Lung (tissue), 13 donors: ENCODE measurements around the gene TSPEAR. TPM values are rescaled to one million over a fixed set of nuclear protein-coding genes. Genes with fewer than 3 reads are reported as not detected.
A peak's percentile ranks its signal among the peaks of the same experiment; 100 is the strongest.

Source experiments
- ATAC-seq: fragments of 200-7000 bp; cut with Tn5 transposase; one replicate; pipeline ENCODE4 v1.9.1; 2020; ENCODE audit warnings: moderate number of reproducible peaks; ENCODE audit not compliant: insufficient read depth, low FRiP score
- DNase-seq, 3 donors: peaks; one replicate each; pipeline ENCODE4 v3.0.0-alpha.2; 2013 to 2017
- H3K27ac ChIP-seq, 2 donors: one replicate each; pipeline ENCODE4 v1.5.1; 2013; ENCODE audit warnings: mild to moderate bottlenecking in 2 of 2, moderate library complexity in 2 of 2, control low read depth in 1 of 2, inconsistent platforms in 1 of 2, low read depth in 1 of 2, low read length in 1 of 2
- H3K27me3 ChIP-seq, 3 donors: one replicate each; pipeline ENCODE4 v1.5.1; 2013; ENCODE audit warnings: low read length in 2 of 3; ENCODE audit not compliant: control insufficient read depth in 3 of 3, insufficient read depth in 3 of 3
- H3K36me3 ChIP-seq, 4 donors: one replicate each; pipeline ENCODE4 v1.5.1; 2013; ENCODE audit warnings: low read length in 4 of 4, mild to moderate bottlenecking in 1 of 4, moderate library complexity in 1 of 4; ENCODE audit not compliant: control insufficient read depth in 4 of 4, insufficient read depth in 4 of 4
- H3K4me1 ChIP-seq, 5 donors: one replicate each; pipeline ENCODE4 v1.5.1; 2013; ENCODE audit warnings: low read length in 5 of 5, mild to moderate bottlenecking in 2 of 5, moderate library complexity in 1 of 5; ENCODE audit not compliant: control insufficient read depth in 5 of 5, insufficient read depth in 5 of 5
- H3K4me3 ChIP-seq: one replicate; pipeline ENCODE4 v1.5.1; 2013; ENCODE audit warnings: mild to moderate bottlenecking, control low read depth, moderate library complexity
- H3K9ac ChIP-seq, 2 donors: one replicate each; pipeline ENCODE4 v1.5.1; 2013; ENCODE audit warnings: low read length in 2 of 2, control low read depth in 1 of 2; ENCODE audit not compliant: insufficient read depth in 1 of 2
- H3K9me3 ChIP-seq, 4 donors: one replicate each; pipeline ENCODE4 v1.5.1; 2013; ENCODE audit warnings: low read length in 3 of 4, mild to moderate bottlenecking in 1 of 4, moderate library complexity in 1 of 4; ENCODE audit not compliant: control insufficient read depth in 4 of 4, insufficient read depth in 3 of 4
- CTCF ChIP-seq: IDR thresholded peaks from 2 replicates; pipeline ENCODE4 v1.5.1; 2012; ENCODE audit warnings: mild to moderate bottlenecking; ENCODE audit errors: control extremely low read depth, extremely low read depth
- WGBS, 2 donors: extraction: QIAGEN DNeasy Blood & Tissue Kit; methylation state at CpG; one replicate each; pipeline ENCODE4 v1.1.7; 2013; 5-methylcytosine and 5-hydroxymethylcytosine counted together
- polyA plus RNA-seq, 2 donors: library from polyadenylated mRNA; stranded (reverse); fragments of 200-250 nt; gene quantifications; one replicate each; pipeline ENCODE4 v1.2.1, GENCODE V29; 2013
- small RNA-seq: library from RNA; depleted of rRNA; stranded (forward); fragments of <200 nt; gene quantifications from one replicate; pipeline ENCODE3, GENCODE V24; 2014; ENCODE audit warnings: low replicate concordance
- total RNA-seq, 2 donors: library from RNA; depleted of rRNA in 1 of 2; stranded (reverse); fragments of >200 nt in 1 of 2; gene quantifications; one replicate each; pipeline ENCODE4 v1.2.1, GENCODE V29; 2014 to 2021
- donor health status: control.
- donor health status: control.
- donor health status: Bipolar disorder and iron deficiency.
- donor health status: healthy.
- donor health status: DM: yes; HTN: yes; CAD: no.

The TSPEAR gene
- total and polyA plus RNA-seq, 4 donors = 0.02 to 2.1 (median 0.27) TPM

- no peak for ATAC-seq
- no peak overlapping the region for H3K4me3 ChIP-seq
- peak in 1 of 3 donors; percentile 11 for DNase-seq
- peaks cover 0 to 5% (median 0%) of the 10 kb centered on the region in 4 donors for H3K9me3 ChIP-seq
- peaks cover 0 to 8% (median 0%) of the 10 kb centered on the region in 3 donors for H3K27me3 ChIP-seq
- 62 to 80% methylated on average over 13 of the region's 13 CpGs for WGBS, 2 donors
- no peak overlapping the region for H3K9ac ChIP-seq
- no peak for TF ChIP-seq CTCF
- no peaks in the 10 kb centered on the region for H3K4me1 ChIP-seq
- no peaks in the 10 kb centered on the region for H3K36me3 ChIP-seq
- no peak overlapping the region for H3K27ac ChIP-seq
Measured at GRCh38 chr21:44448651-44449131, 262.7 kb downstream of the TSPEAR start.

Small RNA genes lying within 50 kb of the gene (small RNA-seq; reads per million reads assigned to genes)
- not detected for gene KRTAP12-6P

Other genes with a start within 250 kb of the TSPEAR start
- not detected for gene KRTAP10-1, start 171.4 kb downstream of the TSPEAR start, total RNA-seq
- not detected for gene KRTAP10-1, start 171.4 kb downstream of the TSPEAR start, polyA plus RNA-seq
- gene KRTAP10-2, start 160.1 kb downstream of the TSPEAR start, total RNA-seq = not detected
- gene KRTAP10-2, start 160.1 kb downstream of the TSPEAR start, polyA plus RNA-seq = not detected
- not detected for gene KRTAP10-3, start 152.8 kb downstream of the TSPEAR start, total RNA-seq
- not detected for gene KRTAP10-3, start 152.8 kb downstream of the TSPEAR start, polyA plus RNA-seq
- not detected for gene KRTAP10-4, start 137.8 kb downstream of the TSPEAR start, total RNA-seq
- gene KRTAP10-4, start 137.8 kb downstream of the TSPEAR start, polyA plus RNA-seq = not detected
- gene KRTAP10-5, start 131.0 kb downstream of the TSPEAR start, total RNA-seq = not detected
- not detected for gene KRTAP10-5, start 131.0 kb downstream of the TSPEAR start, polyA plus RNA-seq
- not detected for gene KRTAP10-6, start 119.1 kb downstream of the TSPEAR start, total RNA-seq
- gene KRTAP10-6, start 119.1 kb downstream of the TSPEAR start, polyA plus RNA-seq = not detected
- not detected for gene KRTAP10-7, start 111.0 kb downstream of the TSPEAR start, total RNA-seq
- gene KRTAP10-7, start 111.0 kb downstream of the TSPEAR start, polyA plus RNA-seq = not detected
- gene KRTAP10-8, start 99.5 kb downstream of the TSPEAR start, total RNA-seq = not detected
- gene KRTAP10-8, start 99.5 kb downstream of the TSPEAR start, polyA plus RNA-seq = not detected
- gene KRTAP10-9, start 84.5 kb downstream of the TSPEAR start, total RNA-seq = not detected
- gene KRTAP10-9, start 84.5 kb downstream of the TSPEAR start, polyA plus RNA-seq = not detected
- gene KRTAP10-10, start 74.2 kb downstream of the TSPEAR start, total RNA-seq = not detected
- not detected for gene KRTAP10-10, start 74.2 kb downstream of the TSPEAR start, polyA plus RNA-seq
- not detected for gene KRTAP10-11, start 65.2 kb downstream of the TSPEAR start, total RNA-seq
- gene KRTAP10-11, start 65.2 kb downstream of the TSPEAR start, polyA plus RNA-seq = not detected
- gene KRTAP12-4, start 56.9 kb downstream of the TSPEAR start, total RNA-seq = not detected
- gene KRTAP12-4, start 56.9 kb downstream of the TSPEAR start, polyA plus RNA-seq = not detected
- not detected for gene KRTAP12-3, start 53.6 kb downstream of the TSPEAR start, total RNA-seq
- not detected for gene KRTAP12-3, start 53.6 kb downstream of the TSPEAR start, polyA plus RNA-seq
- gene KRTAP12-2, start 44.6 kb downstream of the TSPEAR start, total RNA-seq = not detected
- gene KRTAP12-2, start 44.6 kb downstream of the TSPEAR start, polyA plus RNA-seq = not detected
- gene KRTAP12-1, start 29.4 kb downstream of the TSPEAR start, total RNA-seq = not detected
- not detected for gene KRTAP12-1, start 29.4 kb downstream of the TSPEAR start, polyA plus RNA-seq
- not detected for gene KRTAP10-12, start 14.4 kb downstream of the TSPEAR start, total RNA-seq
- not detected for gene KRTAP10-12, start 14.4 kb downstream of the TSPEAR start, polyA plus RNA-seq
- gene UBE2G2, start 90.2 kb upstream of the TSPEAR start, total RNA-seq = 10 to 100 TPM; 87.0 to 93.2 TPM
- gene UBE2G2, start 90.2 kb upstream of the TSPEAR start, polyA plus RNA-seq = 10 to 100 TPM; 35.6 to 48.0 TPM
- gene SUMO3, start 106.5 kb upstream of the TSPEAR start, total RNA-seq = 10 to 100 TPM; 45.5 to 86.5 TPM
- gene SUMO3, start 106.5 kb upstream of the TSPEAR start, polyA plus RNA-seq = 10 to 100 TPM; 40.4 to 96.4 TPM
- gene PTTG1IP, start 162.1 kb upstream of the TSPEAR start, total RNA-seq = 100 to 1,000 TPM; 243 to 247 TPM
- gene PTTG1IP, start 162.1 kb upstream of the TSPEAR start, polyA plus RNA-seq = 100 to 1,000 TPM; 139 to 209 TPM
- gene ITGB2, start 209.3 kb upstream of the TSPEAR start, total RNA-seq = 100 to 1,000 TPM in 1 of 2 donors, 10 to 100 TPM in 1; 52.9 to 246 TPM
- 100 to 1,000 TPM; 128 to 376 TPM for gene ITGB2, start 209.3 kb upstream of the TSPEAR start, polyA plus RNA-seq
- gene SLX9, start 228.5 kb upstream of the TSPEAR start, total RNA-seq = 10 to 100 TPM; 10.3 to 36.9 TPM
- 10 to 100 TPM; 23.9 to 30.1 TPM for gene SLX9, start 228.5 kb upstream of the TSPEAR start, polyA plus RNA-seq